ENCODE data around the gene SP8.

Gene SP8

DNA sequence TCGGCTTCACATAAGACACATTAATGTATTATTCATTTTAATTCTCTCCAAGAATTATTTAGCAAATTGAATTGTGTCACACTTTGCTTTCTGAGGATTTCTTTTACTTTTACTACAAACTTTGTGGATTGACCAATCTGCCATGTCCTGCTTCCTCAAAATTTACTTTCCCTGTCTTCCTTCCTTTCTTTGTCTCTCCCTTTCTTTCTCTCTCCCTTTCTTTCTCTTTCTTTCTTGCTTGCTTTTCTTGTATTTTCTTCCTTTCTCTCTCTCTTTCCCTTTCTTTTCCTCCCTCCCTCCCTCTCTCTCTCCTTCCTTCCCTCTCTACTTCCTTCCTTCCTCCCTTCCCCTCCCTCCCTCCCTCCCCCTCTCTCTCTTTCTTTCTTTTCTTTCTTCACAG, 37.8 kb downstream of the SP8 start:
- no peak for DNase-seq

DNA sequence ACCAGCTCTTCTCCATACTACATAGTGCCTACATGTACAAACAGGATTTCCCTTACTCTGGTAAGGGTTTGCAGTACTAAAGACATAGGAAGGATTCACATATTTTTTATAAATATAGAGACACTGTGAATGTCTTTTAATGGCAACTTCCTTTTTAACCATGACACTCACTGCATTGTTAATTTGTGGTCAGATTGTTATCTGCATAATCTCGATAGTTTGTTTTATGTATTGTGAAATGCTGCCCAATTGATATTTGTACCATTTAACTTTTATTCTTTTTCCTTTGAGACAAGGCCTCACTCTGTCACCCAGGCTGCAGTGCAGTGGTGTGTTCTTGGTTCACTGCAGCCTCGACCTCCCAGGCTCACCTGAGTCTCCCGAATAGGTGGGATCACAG, 39.7 kb downstream of the SP8 start:
- DNase-seq = no peak

DNA sequence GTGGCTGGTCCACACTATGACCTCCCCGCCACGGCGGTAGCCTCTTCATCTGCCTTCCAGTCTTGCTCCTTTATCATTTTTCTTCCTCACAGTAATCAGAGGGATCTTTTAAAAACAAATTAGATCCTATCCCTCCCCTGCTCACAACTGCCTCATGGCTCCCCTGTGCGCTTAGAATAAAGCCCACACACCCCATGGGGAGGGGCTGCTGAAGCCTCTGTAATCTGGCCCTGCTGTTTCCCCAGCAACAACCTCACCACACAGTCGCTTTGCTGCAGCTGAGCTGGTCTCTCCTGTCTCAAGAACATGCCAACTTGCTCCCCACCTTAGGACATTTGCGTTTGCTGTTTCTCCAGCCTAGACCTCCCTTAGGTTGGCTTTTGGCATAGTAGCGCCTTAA, 41.0 kb downstream of the SP8 start:
- no peak for DNase-seq

DNA sequence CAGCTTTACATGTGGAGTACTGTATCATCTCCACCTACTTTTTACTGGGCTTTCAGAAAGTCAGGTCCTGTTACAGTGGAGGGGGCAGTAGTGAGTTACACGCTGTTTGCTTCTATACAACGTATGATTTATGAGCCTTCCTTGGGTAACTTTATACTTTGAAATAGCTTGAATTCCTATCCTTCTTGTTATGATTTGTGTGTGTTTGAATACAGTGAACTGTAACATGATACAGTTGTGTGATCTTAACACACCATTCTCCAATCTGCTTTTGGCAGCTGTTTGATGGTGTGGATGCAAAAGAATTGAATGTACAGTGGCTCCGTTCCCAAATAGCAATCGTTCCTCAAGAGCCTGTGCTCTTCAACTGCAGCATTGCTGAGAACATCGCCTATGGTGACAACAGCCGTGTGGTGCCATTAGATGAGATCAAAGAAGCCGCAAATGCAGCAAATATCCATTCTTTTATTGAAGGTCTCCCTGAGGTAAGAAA, 41.7 kb downstream of the SP8 start:
- no peak for DNase-seq

DNA sequence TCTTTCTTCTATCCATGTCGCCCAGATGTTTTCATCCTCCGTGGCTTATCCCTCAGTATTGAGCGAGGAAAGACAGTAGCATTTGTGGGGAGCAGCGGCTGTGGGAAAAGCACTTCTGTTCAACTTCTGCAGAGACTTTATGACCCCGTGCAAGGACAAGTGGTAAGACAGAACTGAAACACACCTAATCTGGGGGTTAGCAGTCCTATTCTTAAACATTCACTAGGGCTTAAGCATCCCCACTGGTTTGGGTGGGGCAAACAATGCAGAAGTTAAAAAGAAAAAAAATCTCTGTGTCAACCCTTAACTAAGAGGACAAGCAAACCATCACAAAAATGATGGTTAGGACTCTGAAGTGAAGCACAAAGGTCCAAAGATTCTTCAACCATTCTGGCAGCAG, 43.8 kb downstream of the SP8 start:
- DNase-seq = no peak

DNA sequence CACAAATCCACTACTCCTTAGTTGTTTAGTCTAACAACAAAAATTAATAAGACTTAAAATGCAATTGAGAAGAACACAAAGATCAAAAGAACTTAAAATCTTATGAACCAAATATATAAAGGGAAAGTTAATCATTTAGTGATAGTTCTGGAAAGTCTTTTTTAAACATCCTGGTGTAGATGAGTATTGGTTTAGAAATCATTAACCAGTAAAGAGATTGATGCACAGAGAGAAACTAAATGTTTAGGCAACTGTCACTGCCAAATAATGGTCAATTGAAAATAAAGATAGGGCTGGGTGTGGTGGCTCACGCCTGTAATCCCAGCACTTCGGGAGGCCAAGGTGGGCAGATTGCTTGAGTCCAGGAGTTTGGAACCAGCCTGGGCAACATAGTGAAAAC, 44.9 kb downstream of the SP8 start:
- DNase-seq = no peak

DNA sequence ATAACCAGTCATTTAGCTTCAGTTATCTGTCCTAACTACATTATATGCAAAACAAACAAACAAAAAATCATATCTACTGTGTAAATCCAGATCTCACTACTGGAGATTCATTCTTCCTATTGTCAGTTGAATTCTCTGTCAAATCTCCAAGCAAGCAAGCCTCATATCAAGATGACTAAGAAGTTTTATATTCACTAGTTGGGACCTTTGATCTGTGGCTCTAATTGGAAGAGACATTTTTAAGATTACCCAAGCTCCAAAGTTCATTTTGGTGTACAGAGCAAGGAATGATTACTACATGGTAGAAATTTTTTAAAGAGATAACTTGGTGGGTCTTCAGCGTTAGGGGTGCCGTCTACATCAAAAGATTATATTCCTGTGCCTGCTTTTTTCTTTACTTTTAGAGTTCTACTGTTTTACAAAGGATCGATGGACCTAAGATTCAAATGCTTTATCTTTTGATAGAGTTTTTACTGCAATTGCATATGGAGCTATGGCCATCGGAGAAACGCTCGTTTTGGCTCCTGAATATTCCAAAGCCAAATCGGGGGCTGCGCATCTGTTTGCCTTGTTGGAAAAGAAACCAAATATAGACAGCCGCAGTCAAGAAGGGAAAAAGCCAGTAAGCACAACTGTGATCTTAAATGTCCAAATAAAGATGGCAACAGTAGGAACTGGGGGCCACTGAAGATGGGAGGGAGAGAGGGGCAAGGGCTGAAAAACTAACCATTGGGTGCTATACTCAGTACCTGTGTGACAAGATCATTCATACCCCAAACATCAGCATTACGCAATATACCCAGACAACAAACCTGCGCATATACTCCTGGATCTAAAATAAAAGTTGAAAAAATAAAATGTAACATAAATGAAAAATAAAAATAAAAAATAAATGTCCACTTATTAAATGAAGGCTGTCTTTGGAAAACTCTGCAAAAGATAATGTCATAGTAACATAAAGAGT, 47.9 kb downstream of the SP8 start:
- no peak for DNase-seq

DNA sequence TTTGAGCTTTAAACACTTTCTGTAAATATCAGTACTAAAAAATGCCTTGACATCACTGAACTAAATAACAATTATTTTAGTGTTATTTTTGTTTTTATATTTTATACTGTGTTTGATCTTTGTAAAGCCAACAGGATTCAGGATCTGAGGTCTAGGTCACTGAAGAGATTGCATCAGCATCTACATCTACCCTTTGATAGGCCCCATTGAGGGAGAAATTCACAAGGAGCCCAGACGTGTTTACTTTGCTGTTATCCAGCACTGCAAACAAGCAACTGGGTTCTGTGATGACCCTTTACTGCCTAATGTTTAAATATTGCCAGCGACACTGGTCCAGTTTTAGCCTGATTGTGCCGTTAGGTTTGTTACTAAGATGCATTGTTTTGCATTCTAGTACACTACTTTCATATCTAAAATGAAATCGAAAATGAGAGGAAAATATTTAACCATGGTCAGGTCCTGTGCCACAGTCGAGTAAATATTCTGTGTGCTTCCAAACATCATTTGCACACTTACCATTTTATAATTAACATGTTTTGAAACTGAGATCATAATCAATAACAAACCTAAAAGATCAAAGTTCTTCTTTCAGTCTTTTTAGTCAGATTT, 48.7 kb downstream of the SP8 start:
- DNase-seq = no peak

DNA sequence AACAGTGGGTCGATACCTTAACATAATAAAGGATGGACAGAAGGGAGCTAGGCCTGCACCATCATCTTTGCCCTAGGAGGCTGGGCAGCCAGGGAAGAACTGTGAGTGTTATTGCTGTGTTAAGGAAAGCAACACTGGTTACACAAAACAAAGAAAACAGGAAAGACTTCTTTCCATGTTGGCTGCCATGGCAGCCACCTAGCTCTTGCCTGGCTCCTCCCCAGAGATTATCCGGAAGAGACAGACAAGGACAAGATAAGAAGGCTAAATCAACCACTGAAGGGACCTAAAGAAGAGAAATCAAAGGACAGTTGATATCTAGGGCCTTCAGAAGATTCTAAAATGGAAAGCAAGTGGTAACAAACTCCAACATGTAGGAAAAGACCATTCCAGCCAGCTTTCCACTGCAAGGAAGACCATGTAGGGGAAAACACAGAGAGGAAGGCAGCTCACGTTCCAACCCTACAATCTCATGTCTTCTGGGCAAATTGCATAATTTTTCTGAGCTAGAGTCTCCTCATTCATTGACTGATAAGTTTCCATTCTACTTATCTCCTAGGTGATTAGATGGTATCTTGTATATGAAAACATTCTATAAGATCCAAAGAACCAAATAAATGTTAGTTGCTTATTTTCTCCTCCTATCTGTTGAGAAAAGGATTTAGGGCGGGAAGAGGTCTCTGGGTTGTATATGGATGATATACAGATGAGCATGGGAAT, 51.2 kb downstream of the SP8 start:
- no peak for DNase-seq
